Keratinocyte (primary cell): ENCODE data around the gene STYXL1. TPM values are rescaled to one million over a fixed set of nuclear protein-coding genes. Genes with fewer than 3 reads are reported as not detected.

ENCODE experiments used
- DNase-seq: peaks from one replicate; pipeline ENCODE4 v3.0.0-alpha.2; 2011; ENCODE audit warnings: low read depth, missing footprints, low spot score
- FAIRE-seq: peaks from 2 replicates; lab custom pipeline; 2011; peaks lifted over from hg19 to GRCh38; lab: Jason Lieb, UNC
- H2AFZ ChIP-seq: 2 replicates; pipeline ENCODE4 v1.6.0; 2012; ENCODE audit warnings: low read length, control low read depth, inconsistent platforms; ENCODE audit not compliant: control insufficient read depth
- H3K27ac ChIP-seq: 2 replicates; pipeline ENCODE4 v1.5.1; 2011; ENCODE audit warnings: low read length; ENCODE audit not compliant: control insufficient read depth, insufficient read depth
- H3K27me3 ChIP-seq: 3 replicates; pipeline ENCODE4 v1.6.0; 2011; ENCODE audit warnings: low read length; ENCODE audit not compliant: control insufficient read depth, insufficient read depth; ENCODE audit errors: extremely low read depth
- H3K36me3 ChIP-seq, 2 experiments: 2 replicates in 1 of 2; 3 replicates in 1 of 2; pipeline ENCODE4 v1.5.1; 2011; ENCODE audit warnings: low read length in 2 of 2, mild to moderate bottlenecking in 1 of 2; ENCODE audit not compliant: control insufficient read depth in 2 of 2, insufficient read depth in 2 of 2; ENCODE audit errors: extremely low read depth in 1 of 2
- H3K4me1 ChIP-seq: 3 replicates; pipeline ENCODE4 v1.5.1; 2011; ENCODE audit warnings: low read length; ENCODE audit not compliant: control insufficient read depth, insufficient read depth; ENCODE audit errors: extremely low read depth
- H3K4me2 ChIP-seq: 3 replicates; pipeline ENCODE4 v1.6.0; 2011; ENCODE audit warnings: low read depth, low read length; ENCODE audit not compliant: control insufficient read depth, insufficient read depth; ENCODE audit errors: extremely low read depth
- H3K4me3 ChIP-seq, 3 experiments: fragments of 200-600 bp in 1 of 3; sonication (generic) in 1 of 3; 2 replicates in 2 of 3; 3 replicates in 1 of 3; pipeline ENCODE4 v1.5.1; 2011 to 2016; ENCODE audit warnings: low read length in 3 of 3, mild to moderate bottlenecking in 3 of 3, control low read depth in 2 of 3, inconsistent platforms in 1 of 3, low read depth in 1 of 3, mixed read lengths in 1 of 3, mixed run types in 1 of 3, moderate library complexity in 1 of 3; ENCODE audit not compliant: control insufficient read depth in 2 of 3, insufficient read depth in 2 of 3; ENCODE audit errors: extremely low read depth in 1 of 3
- H3K79me2 ChIP-seq: 2 replicates; pipeline ENCODE4 v1.6.0; 2012; ENCODE audit warnings: low read length; ENCODE audit not compliant: control insufficient read depth, insufficient read depth
- H3K9ac ChIP-seq: 3 replicates; pipeline ENCODE4 v1.6.0; 2011; ENCODE audit warnings: low read length; ENCODE audit not compliant: control insufficient read depth, insufficient read depth; ENCODE audit errors: extremely low read depth
- H3K9me1 ChIP-seq: 3 replicates; pipeline ENCODE4 v1.6.0; 2011; ENCODE audit warnings: low read length; ENCODE audit not compliant: control insufficient read depth, insufficient read depth; ENCODE audit errors: extremely low read depth
- H3K9me3 ChIP-seq: 2 replicates; pipeline ENCODE4 v1.5.1; 2012; ENCODE audit warnings: low read depth, low read length; ENCODE audit not compliant: control insufficient read depth
- H4K20me1 ChIP-seq: 3 replicates; pipeline ENCODE4 v1.6.0; 2011; ENCODE audit warnings: low read length; ENCODE audit not compliant: control insufficient read depth, insufficient read depth; ENCODE audit errors: extremely low read depth
- EZH2 ChIP-seq: IDR thresholded peaks from one replicate; pipeline ENCODE4 v1.6.1; 2012; ENCODE audit warnings: inconsistent platforms, mild to moderate bottlenecking, low read length, moderate library complexity
- dilution Hi-C: fragments of 300-500 bp; cut with MboI; formaldehyde crosslinking; loops from one replicate; pipeline ENCODE4 v1.7.0; 2020; ENCODE audit warnings: low sequenced_read_pairs; ENCODE audit not compliant: extremely low pct_ligation_motif_present
- polyA plus RNA-seq, 5 experiments: library from polyadenylated mRNA; depleted of rRNA in 3 of 5; stranded (reverse) in 3 of 5; stranded (forward) in 1 of 5; unstranded in 1 of 5; fragments of >200 nt; gene quantifications; 1 replicate in 1 of 5; 2 replicates in 3 of 5; 3 replicates in 1 of 5; pipeline versions ENCODE4 v1.2.1 to v1.2.3, GENCODE V29; 2011 to 2012; ENCODE audit warnings: missing spikeins in 2 of 5, low read depth in 1 of 5, low replicate concordance in 1 of 5
- TF ChIP-seq, protein P1 (sequence below), 3 experiments: IDR thresholded peaks in 1 of 3; conservative IDR thresholded peaks in 1 of 3; optimal IDR thresholded peaks in 1 of 3; 2 replicates in 2 of 3; 3 replicates in 1 of 3; pipeline versions ENCODE3 to v1.5.1; 2011; ENCODE audit warnings: low read length in 3 of 3, mild to moderate bottlenecking in 3 of 3, moderate library complexity in 2 of 3, control low read depth in 1 of 3, inconsistent platforms in 1 of 3; ENCODE audit not compliant: insufficient read depth in 2 of 3; ENCODE audit errors: extremely low read depth in 1 of 3

The STYXL1 gene
- polyA plus RNA-seq, 1 donor (not counting 4 experiments of a cell fraction or from before 2014, with no cell fraction given) = 76.2 TPM

GRCh38 chr7:75985518-75986146 lies 62.2 kb downstream of the STYXL1 start:
- Histone ChIP-seq H3K79me2 (no peaks in the 10 kb centered on the region), H3K36me3 (peaks cover 6 to 33% of the 10 kb centered on the region in 2 experiments), H4K20me1 (no peaks in the 10 kb centered on the region), H3K9me1 (no peaks in the 10 kb centered on the region), H3K4me2 (no peak overlapping the region), H3K27ac (no peak overlapping the region), H3K4me3 (no peak overlapping the region), H2AFZ (no peak overlapping the region), H3K9me3 (no peaks in the 10 kb centered on the region), H3K4me1 (no peaks in the 10 kb centered on the region), H3K9ac (no peak overlapping the region), H3K27me3 (no peaks in the 10 kb centered on the region)
- no peak for DNase-seq
- dilution Hi-C loops = no loop called here
- TF ChIP-seq EZH2 = no peak
- TF ChIP-seq, protein P1, sequence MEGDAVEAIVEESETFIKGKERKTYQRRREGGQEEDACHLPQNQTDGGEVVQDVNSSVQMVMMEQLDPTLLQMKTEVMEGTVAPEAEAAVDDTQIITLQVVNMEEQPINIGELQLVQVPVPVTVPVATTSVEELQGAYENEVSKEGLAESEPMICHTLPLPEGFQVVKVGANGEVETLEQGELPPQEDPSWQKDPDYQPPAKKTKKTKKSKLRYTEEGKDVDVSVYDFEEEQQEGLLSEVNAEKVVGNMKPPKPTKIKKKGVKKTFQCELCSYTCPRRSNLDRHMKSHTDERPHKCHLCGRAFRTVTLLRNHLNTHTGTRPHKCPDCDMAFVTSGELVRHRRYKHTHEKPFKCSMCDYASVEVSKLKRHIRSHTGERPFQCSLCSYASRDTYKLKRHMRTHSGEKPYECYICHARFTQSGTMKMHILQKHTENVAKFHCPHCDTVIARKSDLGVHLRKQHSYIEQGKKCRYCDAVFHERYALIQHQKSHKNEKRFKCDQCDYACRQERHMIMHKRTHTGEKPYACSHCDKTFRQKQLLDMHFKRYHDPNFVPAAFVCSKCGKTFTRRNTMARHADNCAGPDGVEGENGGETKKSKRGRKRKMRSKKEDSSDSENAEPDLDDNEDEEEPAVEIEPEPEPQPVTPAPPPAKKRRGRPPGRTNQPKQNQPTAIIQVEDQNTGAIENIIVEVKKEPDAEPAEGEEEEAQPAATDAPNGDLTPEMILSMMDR (optimal IDR thresholded peaks at IDR 0.05 in 1 of 3, IDR thresholded peaks at IDR 0.05 in 1 of 3, conservative IDR thresholded peaks at IDR 0.05 in 1 of 3; ENCODE audit: extremely low read depth in 1 of 3, insufficient read depth in 2 of 3, low read length in 3 of 3) = no peak
- no peak for FAIRE-seq

DNA sequence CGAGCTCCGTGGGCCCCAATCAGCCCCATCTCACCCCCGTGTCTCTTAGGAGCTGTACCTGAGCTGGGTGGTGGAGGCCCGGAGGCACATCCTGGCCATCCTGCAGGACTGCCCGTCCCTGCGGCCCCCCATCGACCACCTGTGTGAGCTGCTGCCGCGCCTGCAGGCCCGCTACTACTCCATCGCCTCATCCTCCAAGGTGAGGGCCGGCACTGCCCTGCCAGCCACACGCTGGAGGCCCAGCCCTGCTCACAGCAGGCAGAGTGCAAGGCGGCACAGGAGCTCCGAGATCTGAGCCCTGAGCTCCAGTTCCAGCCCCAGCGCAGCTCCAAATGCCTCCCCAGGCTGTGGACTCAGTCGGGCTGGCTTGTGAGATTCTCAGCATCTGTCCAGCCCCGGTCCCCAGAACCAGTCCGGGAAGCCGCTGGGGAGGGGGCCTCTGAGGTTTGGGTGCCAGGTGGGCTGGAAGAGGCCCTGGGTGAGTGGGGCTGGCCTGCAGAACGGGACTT lies 62.7 kb downstream of the STYXL1 start:
- dilution Hi-C loops = no loop called here
- no peak for FAIRE-seq
- Histone ChIP-seq H3K27ac (no peak overlapping the region), H4K20me1 (no peaks in the 10 kb centered on the region), H3K9me3 (no peaks in the 10 kb centered on the region), H3K79me2 (no peaks in the 10 kb centered on the region), H3K36me3 (peaks cover 6 to 30% of the 10 kb centered on the region in 2 experiments), H3K4me2 (no peak overlapping the region), H3K27me3 (no peaks in the 10 kb centered on the region), H3K9ac (no peak overlapping the region), H3K9me1 (no peaks in the 10 kb centered on the region), H3K4me3 (no peak overlapping the region), H2AFZ (no peak overlapping the region), H3K4me1 (peaks cover under 1% of the 10 kb centered on the region)
- DNase-seq = no peak
- TF ChIP-seq EZH2 = no peak
- TF ChIP-seq, protein P1 (optimal IDR thresholded peaks at IDR 0.05 in 1 of 3, IDR thresholded peaks at IDR 0.05 in 1 of 3, conservative IDR thresholded peaks at IDR 0.05 in 1 of 3; ENCODE audit: extremely low read depth in 1 of 3, insufficient read depth in 2 of 3, low read length in 3 of 3) = no peak
